Parathyroid adenoma (tissue), 2 donors: ENCODE measurements around the gene APLP1.

ENCODE experiments used
- H2AFZ ChIP-seq: fragments of 300-600 bp; sonication (generic); one replicate; pipeline ENCODE4 v1.7.0; 2017; ENCODE audit warnings: antibody characterized with exemption, mild to moderate bottlenecking
- H3K27ac ChIP-seq: fragments of 300-600 bp; sonication (generic); one replicate; pipeline ENCODE4 v1.7.0; 2017
- H3K27me3 ChIP-seq: fragments of 300-600 bp; sonication (generic); one replicate; pipeline ENCODE4 v1.7.0; 2017; ENCODE audit warnings: low read length; ENCODE audit not compliant: control insufficient read depth, insufficient read depth
- H3K36me3 ChIP-seq: fragments of 300-600 bp; sonication (generic); one replicate; pipeline ENCODE4 v1.7.0; 2017; ENCODE audit warnings: low read length; ENCODE audit not compliant: control insufficient read depth, insufficient read depth
- H3K4me1 ChIP-seq: fragments of 300-600 bp; sonication (generic); one replicate; pipeline ENCODE4 v1.7.0; 2017; ENCODE audit warnings: control low read depth
- H3K4me2 ChIP-seq: fragments of 300-600 bp; sonication (generic); one replicate; pipeline ENCODE4 v1.7.0; 2017; ENCODE audit warnings: low read length
- H3K4me3 ChIP-seq: fragments of 300-600 bp; sonication (generic); one replicate; pipeline ENCODE4 v1.7.0; 2017; ENCODE audit warnings: low read depth, low read length
- H3K79me2 ChIP-seq: fragments of 300-600 bp; sonication (generic); one replicate; pipeline ENCODE4 v1.7.0; 2017; ENCODE audit warnings: control low read depth
- H3K9ac ChIP-seq: fragments of 300-600 bp; sonication (generic); one replicate; pipeline ENCODE4 v1.7.0; 2017; ENCODE audit warnings: mild to moderate bottlenecking
- H3K9me3 ChIP-seq: fragments of 300-600 bp; sonication (generic); one replicate; pipeline ENCODE4 v1.7.0; 2017; ENCODE audit warnings: low read length; ENCODE audit not compliant: control insufficient read depth
- TF ChIP-seq, protein P1 (sequence below): fragments of 300-600 bp; sonication (generic); IDR thresholded peaks from one replicate; pipeline ENCODE4 v1.7.0; 2017; ENCODE audit warnings: antibody characterized with exemption, mild to moderate bottlenecking
- donor health status: primary hyperparathyroidism.

APLP1 gene

DNA sequence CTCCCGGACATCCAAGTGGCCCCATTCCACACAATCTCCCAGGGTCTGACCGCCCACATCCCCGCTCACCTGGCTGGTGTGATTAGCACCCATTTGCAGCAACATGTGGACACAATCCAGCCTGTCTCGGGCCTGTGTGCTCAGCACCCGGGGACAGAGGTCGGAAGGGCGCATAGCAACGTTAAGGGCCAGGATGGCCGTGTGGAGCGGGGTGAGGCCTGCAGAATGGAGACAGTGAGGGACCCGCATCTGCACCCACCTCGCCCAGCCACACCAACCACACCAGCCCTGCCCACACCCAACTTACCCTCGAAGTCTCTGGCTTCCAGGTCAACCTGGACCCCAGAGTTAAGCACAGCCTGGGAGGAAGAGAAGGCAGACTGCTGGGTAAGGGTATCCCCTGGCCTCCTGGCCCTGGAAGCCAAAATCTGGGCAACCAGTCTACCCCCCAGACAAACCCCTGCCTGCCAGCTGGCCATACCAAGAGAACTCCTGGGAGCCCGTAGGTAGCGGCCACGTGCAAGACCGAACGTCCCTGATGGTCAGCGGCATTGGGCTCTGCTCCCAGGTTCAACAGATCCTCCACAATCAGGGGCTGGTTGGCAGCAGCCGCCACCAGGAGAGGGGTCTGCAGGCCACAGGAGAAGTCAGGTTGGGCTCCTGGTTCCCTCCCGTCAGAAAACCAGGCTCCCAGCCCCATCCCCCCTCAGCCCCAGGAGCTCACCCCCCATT is 27.7 kb downstream of the APLP1 start:
- Histone ChIP-seq H3K4me3 (no peak overlapping the region), H3K27ac (no peak overlapping the region), H2AFZ (no peak overlapping the region), H3K4me2 (no peak overlapping the region), H3K36me3 (no peaks in the 10 kb centered on the region), H3K79me2 (no peaks in the 10 kb centered on the region), H3K4me1 (peaks cover 9% of the 10 kb centered on the region), H3K9ac (no peak overlapping the region), H3K27me3 (no peaks in the 10 kb centered on the region), H3K9me3 (no peaks in the 10 kb centered on the region)
- TF ChIP-seq, protein P1, sequence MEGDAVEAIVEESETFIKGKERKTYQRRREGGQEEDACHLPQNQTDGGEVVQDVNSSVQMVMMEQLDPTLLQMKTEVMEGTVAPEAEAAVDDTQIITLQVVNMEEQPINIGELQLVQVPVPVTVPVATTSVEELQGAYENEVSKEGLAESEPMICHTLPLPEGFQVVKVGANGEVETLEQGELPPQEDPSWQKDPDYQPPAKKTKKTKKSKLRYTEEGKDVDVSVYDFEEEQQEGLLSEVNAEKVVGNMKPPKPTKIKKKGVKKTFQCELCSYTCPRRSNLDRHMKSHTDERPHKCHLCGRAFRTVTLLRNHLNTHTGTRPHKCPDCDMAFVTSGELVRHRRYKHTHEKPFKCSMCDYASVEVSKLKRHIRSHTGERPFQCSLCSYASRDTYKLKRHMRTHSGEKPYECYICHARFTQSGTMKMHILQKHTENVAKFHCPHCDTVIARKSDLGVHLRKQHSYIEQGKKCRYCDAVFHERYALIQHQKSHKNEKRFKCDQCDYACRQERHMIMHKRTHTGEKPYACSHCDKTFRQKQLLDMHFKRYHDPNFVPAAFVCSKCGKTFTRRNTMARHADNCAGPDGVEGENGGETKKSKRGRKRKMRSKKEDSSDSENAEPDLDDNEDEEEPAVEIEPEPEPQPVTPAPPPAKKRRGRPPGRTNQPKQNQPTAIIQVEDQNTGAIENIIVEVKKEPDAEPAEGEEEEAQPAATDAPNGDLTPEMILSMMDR = no peak

DNA sequence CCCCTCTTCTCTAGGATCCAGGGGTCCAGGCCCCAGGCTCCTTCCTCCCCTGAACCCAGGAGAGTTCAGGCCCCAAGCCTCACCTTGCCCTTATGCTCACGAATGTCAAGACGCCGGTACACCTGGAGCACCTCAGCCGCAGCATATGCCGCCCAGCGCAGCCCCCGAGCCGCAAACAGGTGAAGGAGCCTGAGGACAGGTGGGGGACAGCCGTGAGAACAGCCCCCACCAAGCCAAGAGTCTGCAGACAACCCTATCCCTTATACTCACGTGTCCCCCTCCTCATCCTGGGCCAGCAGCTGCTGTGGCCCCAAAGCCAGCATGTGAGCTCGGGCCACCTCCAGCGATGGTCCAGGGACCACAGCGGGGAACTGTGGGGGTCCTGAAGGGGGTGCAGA is 28.3 kb downstream of the APLP1 start:
- no peak overlapping the region for H3K27ac ChIP-seq
- H3K79me2 ChIP-seq = no peaks in the 10 kb centered on the region
- H3K36me3 ChIP-seq = no peaks in the 10 kb centered on the region
- H3K4me1 ChIP-seq = peaks cover 9% of the 10 kb centered on the region
- H3K9ac ChIP-seq = no peak overlapping the region
- no peak overlapping the region for H3K4me3 ChIP-seq
- no peak overlapping the region for H2AFZ ChIP-seq
- H3K9me3 ChIP-seq = no peaks in the 10 kb centered on the region
- H3K4me2 ChIP-seq = no peak overlapping the region
- H3K27me3 ChIP-seq = no peaks in the 10 kb centered on the region
- TF ChIP-seq, protein P1 = no peak

DNA sequence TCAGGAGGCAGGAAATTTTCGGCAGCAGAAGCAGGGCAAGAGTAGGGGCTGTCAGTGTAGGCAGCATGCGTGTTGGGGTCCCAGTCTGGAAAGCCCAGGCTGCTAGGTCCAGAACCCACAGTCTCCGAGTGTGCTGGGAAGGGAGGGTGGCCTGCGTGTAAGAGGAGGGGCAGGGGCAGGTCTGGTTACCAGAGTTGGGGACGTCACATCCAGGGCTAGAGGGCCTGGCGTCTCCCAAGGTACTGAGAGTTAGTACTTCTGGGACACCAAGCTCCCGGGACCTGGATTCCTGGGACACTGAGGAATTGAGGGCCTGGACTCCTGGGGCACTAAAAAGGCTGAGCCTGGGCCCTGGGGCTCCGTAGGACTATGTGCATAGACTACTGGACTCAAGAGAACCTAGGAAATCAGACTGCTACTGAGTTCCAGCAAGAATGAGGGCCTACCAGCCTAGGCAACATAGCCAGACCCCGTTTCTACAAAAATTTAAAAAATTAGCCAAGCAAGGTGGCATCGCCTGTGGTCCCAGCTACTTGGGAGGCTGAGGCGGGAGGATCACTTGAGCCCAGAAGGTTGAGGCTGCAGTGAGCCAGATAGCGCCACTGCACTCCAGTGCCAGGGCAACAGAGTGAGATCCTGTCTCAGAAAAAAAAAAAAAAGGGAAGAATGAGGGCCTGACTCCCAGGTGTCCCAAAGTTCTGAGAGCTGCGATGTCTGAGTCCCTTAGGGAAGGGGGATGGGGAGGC is 29.5 kb downstream of the APLP1 start:
- peak overlapping the region; percentile 97 for H2AFZ ChIP-seq
- peaks cover 10% of the 10 kb centered on the region for H3K4me1 ChIP-seq
- no peaks in the 10 kb centered on the region for H3K36me3 ChIP-seq
- peak overlapping the region; percentile 81 for H3K27ac ChIP-seq
- H3K4me3 ChIP-seq = peak overlapping the region; percentile 73
- no peak overlapping the region for H3K9ac ChIP-seq
- H3K4me2 ChIP-seq = peak overlapping the region; percentile 99
- TF ChIP-seq, protein P1 = no peak
- H3K27me3 ChIP-seq = no peaks in the 10 kb centered on the region
- no peaks in the 10 kb centered on the region for H3K9me3 ChIP-seq
- H3K79me2 ChIP-seq = no peaks in the 10 kb centered on the region

DNA sequence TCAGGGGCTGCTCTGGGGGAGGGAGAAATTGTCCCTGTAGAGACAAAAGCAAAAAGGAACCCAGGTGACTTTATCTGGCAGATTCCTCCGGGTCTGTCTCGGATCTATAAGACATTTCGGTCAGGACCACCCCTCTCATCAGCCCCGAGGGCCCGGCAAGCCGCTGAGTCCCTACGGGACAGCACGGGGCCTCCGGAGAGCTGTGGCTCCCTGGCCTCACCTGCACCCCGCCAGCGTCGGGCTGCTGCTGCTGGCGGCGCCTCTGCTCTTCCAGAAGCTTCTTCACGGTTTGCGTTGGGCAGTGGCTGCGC is 30.1 kb downstream of the APLP1 start:
- Histone ChIP-seq H2AFZ (peak overlapping the region; percentile 97), H3K36me3 (no peaks in the 10 kb centered on the region), H3K79me2 (no peaks in the 10 kb centered on the region), H3K4me2 (peak overlapping the region; percentile 99), H3K27ac (peak overlapping the region; percentile 81), H3K4me3 (peak overlapping the region; percentile 73), H3K9ac (peak overlapping the region; percentile 67), H3K4me1 (peaks cover 16% of the 10 kb centered on the region), H3K9me3 (no peaks in the 10 kb centered on the region), H3K27me3 (no peaks in the 10 kb centered on the region)
- TF ChIP-seq, protein P1 = no peak
